Coronary artery (tissue), 2 donors: ENCODE data around the gene SNRNP35.

ENCODE experiments used
- DNase-seq: peaks from one replicate; pipeline ENCODE4 v3.0.0-alpha.2; 2017; ENCODE audit warnings: low spot score
- H3K27ac ChIP-seq, 2 donors: fragments of 200-600 bp; sonication (generic); one replicate each; pipeline ENCODE4 v1.5.1; 2016 to 2019
- H3K4me3 ChIP-seq: fragments of 200-600 bp; sonication (generic); 2 replicates; pipeline ENCODE4 v1.5.1; 2016; ENCODE audit warnings: mild to moderate bottlenecking, moderate library complexity
- TF ChIP-seq, protein P1 (sequence below): fragments of 200-600 bp; sonication (generic); IDR thresholded peaks from one replicate; pipeline ENCODE4 v1.5.1; 2019; ENCODE audit warnings: antibody characterized with exemption

The SNRNP35 gene

DNA sequence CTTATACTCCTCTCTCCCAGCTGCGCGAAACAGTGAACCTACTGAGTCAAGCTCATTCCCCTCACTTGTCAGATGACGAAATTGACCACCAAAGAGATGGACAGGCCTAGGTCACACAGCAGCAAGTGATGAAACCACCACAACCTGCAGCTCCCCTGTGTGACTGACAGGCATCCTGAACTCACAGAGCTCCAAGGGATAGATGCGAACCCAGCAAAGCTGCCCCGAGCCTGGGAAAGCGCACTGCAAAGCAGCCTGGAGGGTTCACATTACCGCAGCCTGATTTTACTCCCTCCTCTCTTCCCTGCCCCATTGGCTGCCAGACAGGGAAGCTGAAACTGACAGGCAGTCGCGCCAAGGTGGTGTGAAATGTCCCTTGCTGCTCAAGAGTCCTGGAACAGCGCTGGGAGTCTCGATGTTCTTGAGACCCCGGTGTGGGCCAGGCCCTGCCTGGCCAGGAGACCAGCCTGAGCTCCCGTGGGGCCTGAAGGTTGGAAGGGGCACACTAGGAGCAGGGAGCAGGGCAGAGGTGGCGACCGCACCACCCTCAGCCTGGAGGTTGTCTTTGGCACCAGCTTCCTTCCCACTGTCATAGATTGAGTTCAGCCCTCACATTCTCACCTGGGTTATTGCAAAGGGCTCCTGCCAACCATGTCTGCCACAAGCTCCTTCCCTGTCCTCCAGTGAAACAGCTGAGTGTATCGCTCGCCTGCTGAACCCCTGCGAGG, 36.3 kb downstream of the SNRNP35 start:
- no peak overlapping the region for H3K4me3 ChIP-seq
- no peak for DNase-seq
- H3K27ac ChIP-seq: no peak overlapping the region
- TF ChIP-seq, protein P1, sequence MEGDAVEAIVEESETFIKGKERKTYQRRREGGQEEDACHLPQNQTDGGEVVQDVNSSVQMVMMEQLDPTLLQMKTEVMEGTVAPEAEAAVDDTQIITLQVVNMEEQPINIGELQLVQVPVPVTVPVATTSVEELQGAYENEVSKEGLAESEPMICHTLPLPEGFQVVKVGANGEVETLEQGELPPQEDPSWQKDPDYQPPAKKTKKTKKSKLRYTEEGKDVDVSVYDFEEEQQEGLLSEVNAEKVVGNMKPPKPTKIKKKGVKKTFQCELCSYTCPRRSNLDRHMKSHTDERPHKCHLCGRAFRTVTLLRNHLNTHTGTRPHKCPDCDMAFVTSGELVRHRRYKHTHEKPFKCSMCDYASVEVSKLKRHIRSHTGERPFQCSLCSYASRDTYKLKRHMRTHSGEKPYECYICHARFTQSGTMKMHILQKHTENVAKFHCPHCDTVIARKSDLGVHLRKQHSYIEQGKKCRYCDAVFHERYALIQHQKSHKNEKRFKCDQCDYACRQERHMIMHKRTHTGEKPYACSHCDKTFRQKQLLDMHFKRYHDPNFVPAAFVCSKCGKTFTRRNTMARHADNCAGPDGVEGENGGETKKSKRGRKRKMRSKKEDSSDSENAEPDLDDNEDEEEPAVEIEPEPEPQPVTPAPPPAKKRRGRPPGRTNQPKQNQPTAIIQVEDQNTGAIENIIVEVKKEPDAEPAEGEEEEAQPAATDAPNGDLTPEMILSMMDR: no peak

DNA sequence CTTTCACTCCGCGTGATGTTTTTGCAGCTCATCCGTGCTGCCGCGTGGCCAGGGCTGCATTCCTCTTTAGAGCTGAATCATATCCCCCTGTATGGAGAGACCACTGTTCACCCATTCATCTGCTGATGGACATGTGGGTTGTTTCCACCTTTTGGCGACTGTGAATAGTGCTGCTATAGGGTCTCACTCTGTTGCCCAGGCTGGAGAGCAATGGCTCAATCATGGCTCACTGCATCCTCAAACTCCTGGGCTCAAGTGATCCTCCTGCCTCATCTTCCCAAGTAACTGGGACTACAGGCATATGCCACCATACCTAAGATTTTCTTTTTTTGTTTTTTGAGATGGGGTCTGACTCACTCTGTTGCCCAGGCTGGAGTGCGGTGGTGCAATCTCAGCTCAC, 39.1 kb downstream of the SNRNP35 start:
- Histone ChIP-seq H3K27ac (no peak overlapping the region), H3K4me3 (no peak overlapping the region)
- TF ChIP-seq, protein P1: no peak
- no peak for DNase-seq

DNA sequence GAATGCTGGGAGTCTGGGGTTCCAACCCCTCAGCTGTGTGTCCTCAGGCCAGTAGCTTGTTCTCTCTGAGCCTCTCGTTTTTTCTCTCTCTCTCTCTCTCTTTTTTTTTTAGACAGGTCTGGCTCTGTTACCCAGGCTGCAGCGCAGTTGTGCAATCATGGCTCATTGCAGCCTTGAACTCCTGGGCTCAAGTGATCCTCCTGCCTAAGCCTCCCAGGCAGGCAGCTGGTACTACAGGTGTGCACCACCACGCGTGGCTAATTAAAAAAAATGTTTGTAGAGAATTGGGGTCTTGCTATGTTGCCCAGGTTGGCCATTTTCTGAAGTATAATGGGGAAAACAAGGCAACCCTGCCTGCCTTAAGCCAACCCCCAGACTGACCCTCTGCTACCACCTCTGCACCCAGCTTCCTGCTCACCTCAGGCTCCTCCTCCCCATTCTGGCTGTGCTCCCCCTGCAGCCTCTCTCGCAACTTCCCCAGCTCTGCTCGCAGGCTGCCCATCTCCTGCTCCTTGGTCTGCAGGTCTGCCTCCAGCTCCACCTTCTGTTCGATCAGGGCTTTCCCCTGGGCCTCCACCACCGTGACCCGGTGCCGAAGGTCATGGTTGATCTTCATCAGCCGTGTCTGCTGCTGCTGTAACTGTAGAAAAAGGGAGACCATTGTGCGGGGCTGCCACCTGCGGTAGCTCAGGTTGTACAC, 40.3 kb downstream of the SNRNP35 start:
- TF ChIP-seq, protein P1: no peak
- Histone ChIP-seq H3K4me3 (no peak overlapping the region), H3K27ac (no peak overlapping the region)
- no peak for DNase-seq

DNA sequence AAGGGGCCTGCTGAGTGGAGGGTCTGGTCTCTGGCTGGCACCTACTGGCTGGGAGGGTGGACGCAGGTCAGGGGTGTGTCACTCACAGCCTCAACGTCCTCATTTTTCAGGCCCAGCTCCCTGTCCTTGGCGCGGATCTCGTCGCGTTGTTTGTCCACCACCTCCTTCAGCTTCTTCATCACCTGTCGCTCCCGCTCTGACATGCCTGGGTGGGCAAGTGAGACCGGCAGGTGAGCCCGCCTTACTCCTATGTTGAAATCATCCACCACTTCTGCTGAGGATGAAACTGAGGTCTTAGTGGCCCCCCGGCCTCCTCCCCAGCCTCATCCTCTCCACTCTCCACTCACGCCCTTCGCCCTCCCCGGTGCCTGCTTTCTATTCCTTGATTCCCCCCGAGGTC, 41.4 kb downstream of the SNRNP35 start:
- H3K27ac ChIP-seq: no peak overlapping the region

DNA sequence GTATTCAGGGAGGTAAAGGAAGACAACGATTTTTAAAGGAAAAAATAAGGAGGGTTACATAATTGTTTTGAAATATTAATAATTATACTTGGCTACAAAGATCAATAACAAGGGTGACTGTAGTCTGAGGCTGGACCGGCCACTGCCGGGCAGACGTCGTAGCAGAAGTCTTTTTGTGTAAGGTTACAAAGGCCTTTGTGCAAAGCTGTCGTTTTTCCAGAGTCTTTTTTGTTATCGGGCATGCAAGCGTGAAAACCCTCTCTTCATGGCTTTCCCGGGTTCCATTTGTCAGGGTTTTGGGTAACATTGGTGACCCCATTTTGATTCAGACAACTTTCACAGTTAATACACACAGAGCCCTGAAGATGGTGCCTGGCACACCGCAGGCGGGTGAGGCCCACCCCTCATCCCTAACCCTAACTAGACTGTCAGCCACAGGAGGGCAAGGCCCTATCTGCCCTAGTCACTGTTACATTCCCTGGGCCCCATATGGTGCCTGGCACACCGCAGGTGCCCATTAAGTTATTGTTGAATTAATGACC, 44.3 kb downstream of the SNRNP35 start:
- no peak overlapping the region for H3K4me3 ChIP-seq
- H3K27ac ChIP-seq: no peak overlapping the region
- DNase-seq: no peak
- TF ChIP-seq, protein P1: no peak

More for the DNA sequence above, 41.4 kb downstream of the SNRNP35 start:
- DNase-seq: no peak
- TF ChIP-seq, protein P1: no peak
- no peak overlapping the region for H3K4me3 ChIP-seq

DNA sequence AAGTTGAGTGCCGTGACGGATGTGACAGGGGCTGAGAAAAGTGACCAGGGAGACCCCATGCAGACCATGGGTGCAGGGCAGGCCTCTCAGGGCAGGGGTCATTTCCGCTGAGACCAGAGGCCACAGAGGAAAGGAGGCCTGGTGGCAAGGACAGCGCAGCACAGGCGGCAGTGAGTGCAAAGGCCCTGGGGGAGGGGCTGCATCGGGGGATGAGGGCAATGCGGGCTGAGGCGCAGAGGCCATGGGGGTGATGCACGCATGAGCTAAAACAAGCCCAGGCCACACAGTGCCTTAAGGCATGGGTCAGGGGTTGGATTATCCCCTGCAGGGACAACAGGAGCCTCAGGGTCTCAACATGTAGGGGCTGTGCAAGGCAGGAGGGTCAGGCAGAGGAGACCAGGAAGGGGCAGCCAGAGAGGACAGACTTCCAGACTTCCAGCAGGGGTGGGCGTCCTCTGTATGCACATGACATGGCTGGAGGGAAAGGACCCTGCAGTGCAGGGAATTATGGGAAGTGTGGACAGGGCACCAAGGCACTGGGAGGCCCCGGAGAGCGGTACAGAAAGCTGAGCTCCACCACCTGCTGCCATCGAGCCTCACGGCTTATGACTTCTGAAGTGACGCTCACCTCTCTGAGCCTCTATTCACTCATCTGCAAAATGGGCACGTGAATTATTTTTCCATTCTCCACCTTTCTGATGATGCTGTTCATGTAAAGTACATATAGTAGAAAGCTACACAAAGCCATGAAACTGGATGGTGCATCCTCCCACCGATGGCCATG, 48.3 kb downstream of the SNRNP35 start:
- DNase-seq: no peak
- H3K27ac ChIP-seq: no peak overlapping the region
- no peak overlapping the region for H3K4me3 ChIP-seq
- TF ChIP-seq, protein P1: no peak
